SH-SY5Y (cell line): ENCODE results near the gene HSD17B12.

Source experiments
- GATA2 ChIP-seq: IDR thresholded peaks from 2 replicates; pipeline ENCODE4 v1.6.1; 2011; ENCODE audit warnings: mild to moderate bottlenecking, low read depth, low read length
- GATA3 ChIP-seq: IDR thresholded peaks from 2 replicates; pipeline ENCODE4 v1.6.1; 2011; ENCODE audit warnings: low read depth, mild to moderate bottlenecking, low read length, moderate library complexity

GRCh38 chr11:43736502-43737200 is 56.1 kb downstream of the HSD17B12 start:
- no peak for TF ChIP-seq GATA2
- no peak for TF ChIP-seq GATA3
